Head of caudate nucleus (tissue), 42 donors: Measurements from ENCODE around the gene ERBB4.

Source experiments
- DNase-seq, 42 donors: peaks; one replicate each; pipeline versions ENCODE4 v3.0.0 to v3.0.0-alpha.2; 2020 to 2021; ENCODE audit warnings: mixed read lengths in 7 of 42
- intact Hi-C: fragments of 100-400 bp; cut with DNase I; formaldehyde crosslinking; loops from one replicate; pipeline ENCODE4 v1.15.0; 2022

The ERBB4 gene

DNA sequence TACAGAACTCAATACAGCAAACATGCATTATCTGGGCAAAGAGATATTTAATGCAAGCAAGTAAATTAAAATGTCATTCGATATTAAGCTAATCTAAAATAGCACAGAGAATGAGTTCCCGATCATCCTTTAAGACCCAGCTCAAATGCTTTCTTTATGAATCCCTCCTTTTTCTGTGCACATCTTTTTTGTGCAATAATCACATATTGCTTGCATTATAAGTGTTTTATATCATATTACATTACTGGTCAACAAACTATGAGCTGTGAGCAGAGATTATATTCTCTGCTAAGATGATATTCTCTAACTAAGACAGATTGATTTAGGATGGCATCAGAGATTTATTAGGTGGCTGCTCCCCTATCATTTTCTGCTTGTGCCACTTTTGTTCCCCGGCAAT, 146.1 kb downstream of the ERBB4 start:
- no peak for DNase-seq
- intact Hi-C loops: no loop called here

DNA sequence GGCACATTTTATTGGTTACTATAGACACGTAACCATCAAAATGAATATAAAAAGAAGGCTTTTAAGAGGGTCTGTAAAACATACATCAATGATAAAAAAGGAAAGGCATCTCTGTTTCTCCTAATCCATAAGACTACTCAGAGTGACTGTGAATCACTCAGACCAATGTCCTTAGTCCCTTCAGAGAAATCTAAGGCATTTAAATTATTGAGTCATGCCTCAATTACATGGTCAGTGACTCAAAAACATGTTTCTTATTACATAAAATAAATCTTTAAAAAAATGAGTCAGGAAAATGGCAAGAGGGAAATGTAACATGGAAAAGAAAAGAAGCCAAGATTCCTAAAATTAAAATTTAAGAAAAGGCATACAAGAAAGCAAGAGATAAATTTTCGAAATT, 146.6 kb downstream of the ERBB4 start:
- no peak for DNase-seq
- intact Hi-C loops: no loop called here

DNA sequence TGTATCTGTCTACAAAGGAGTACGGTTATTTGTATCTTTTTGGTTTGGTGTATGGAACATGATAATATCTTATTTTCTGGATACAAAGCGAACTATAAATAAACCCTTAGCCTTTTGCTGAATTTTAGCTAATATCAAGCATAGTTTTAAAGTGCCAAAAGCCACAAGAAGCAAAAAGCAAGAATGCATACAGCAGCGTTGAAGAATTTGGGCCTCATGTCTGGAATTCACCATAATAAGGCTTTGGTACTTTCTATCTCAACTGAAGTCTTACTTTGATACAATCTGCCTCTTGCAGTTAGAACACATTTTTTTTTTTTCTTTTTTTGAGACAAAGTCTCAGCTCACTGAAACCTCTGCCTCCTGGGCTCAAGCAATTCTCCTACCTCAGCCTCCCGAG, 151.5 kb downstream of the ERBB4 start:
- intact Hi-C loops: no loop called here
- no peak for DNase-seq

DNA sequence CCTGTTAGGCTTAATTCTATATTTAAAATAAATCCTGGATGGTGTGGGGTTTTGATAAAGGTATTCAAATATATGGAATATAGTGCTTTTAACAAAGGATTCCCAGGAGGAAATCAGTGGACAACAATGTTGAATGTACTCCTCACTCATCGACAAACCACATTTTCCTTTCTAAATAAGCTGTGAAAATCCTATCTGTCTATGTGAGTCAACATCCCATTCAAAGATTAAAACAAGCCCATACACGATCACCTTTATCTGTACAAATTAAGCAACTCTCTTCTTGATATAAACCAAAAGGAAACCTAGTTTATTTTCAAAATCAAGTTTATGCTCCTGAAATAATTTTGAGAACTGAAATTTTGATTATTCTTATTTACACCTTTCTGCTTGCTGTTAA, 153.4 kb downstream of the ERBB4 start:
- intact Hi-C loops: no loop called here
- DNase-seq: no peak

DNA sequence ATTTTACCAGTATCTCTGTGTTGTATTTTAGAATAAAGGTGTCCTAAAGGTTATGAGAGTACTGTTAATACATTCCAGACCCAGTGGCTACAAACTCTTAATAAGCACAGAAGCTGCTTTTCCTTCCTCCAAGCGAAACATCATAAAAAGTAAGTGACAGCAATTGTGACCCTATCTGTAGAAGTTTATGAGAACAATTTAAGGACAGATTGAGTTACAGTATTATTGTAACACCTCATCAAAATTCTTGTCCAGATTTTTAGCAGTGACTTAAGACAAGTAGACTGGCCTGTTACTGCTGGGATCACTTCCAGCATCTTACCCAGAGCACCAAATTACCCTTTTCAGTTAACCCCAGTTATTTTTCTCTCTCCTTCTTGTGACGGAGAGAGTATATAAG, 154.6 kb downstream of the ERBB4 start:
- intact Hi-C loops: no loop called here

DNA sequence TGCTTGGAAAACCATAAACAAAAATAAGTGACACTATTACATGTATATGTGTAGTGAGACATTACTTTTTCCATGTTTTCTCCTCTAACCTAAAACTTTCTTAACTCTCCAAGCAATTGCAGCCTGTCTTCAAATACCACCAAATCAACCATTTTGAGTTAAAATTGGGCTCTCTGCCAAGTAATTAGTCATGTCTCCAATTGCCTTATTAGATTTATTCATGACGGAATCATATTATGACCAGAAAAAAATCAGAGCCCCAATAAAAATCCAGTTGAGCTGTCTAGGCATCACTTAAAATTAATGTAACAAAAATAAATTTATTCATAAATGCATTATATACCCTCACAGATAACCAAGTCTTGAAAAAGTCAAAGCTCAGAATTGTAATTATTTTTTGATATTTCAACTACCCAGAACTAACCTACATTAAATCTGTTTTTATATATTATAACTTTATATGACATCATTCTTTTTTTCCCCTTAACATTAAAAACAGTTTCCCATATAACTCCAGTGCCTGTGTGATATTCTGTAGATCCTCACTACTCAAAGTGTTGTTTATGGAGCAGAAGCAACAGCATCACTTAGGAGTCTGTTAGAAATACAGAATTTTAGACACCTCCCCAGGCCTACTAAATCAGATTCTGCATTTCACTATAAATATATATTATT, 157.0 kb downstream of the ERBB4 start:
- intact Hi-C loops: no loop called here
- DNase-seq: no peak

More for the DNA sequence above, 154.6 kb downstream of the ERBB4 start:
- DNase-seq: no peak

DNA sequence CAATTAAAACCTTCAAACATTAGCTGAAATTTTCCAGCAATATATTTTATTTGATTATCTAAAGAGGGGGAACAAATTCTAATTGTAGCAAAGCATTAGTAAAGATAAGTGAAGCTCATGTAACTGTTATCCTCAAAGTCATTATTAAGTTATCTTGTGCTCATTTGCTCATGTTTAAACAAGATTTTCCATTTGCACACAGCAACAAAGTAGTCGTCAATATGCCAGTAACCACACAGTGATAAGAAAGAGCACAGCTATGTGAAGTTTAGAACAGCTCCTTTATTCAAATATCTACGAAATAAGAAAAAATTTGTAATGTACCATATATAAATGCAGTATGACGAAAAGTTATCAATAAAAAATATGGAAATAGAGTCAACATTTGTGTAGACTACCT, 159.5 kb downstream of the ERBB4 start:
- intact Hi-C loops: no loop called here
- DNase-seq: no peak

DNA sequence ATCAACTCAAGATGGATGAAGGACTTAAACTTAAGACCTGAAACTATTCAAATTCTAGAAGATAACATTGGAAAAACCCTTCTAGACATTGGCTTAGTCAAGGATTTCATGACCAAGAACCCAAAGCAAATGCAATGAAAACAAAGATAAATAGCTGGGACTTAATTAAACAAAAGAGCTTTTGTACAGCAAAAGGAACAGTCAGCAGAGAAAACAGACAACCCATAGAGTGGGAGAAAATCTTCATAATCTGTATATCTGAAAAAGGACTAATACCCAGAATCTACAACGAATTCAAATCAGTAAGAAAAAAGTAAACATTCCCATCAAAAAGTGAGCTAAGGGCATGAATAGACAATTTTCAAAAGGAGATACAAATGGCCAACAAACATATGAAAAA, 171.2 kb downstream of the ERBB4 start:
- intact Hi-C loops: no loop called here
- no peak for DNase-seq

DNA sequence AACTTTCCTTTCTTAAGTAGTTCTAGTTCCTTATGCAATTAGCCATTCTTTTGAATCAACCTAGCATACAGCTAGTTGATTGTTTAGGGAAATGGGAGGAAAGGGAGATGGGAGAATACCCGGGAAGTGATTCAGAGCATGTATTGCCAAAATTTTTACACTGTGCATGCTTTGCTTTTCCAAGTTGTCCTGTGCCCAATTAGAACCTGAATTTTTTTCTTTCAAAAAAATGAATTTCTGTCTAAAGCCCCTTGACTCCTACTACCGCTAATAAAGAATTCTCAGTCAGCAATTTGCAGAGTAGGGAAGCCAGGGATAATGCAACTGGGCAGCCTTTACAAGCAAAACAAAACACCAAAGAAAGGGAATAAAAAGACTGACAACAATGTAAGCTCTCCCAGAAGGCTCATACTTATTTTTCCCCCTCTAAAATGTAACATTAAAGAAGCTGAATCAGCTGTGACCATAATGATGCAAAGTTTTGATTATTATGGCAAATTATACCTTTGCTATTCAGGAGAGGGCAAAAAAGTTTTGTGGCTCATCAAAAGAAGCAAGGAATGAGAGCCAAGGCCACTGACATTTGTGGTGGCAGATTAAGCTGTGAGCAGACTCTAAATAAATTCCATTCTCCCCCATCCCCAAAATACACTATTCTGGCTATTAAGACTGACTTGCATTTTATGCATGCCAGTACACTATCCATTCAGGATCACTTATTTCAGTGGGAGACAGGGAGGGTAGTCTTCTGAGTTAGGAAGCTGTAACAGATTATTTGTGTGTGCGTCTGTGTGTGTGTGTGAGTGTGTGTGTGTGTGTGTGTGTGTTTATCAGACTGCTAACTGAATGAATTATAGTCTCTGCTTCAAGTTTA, 174.3 kb downstream of the ERBB4 start:
- intact Hi-C loops: no loop called here
- peak in 1 of 42 donors; percentile 23 for DNase-seq

DNA sequence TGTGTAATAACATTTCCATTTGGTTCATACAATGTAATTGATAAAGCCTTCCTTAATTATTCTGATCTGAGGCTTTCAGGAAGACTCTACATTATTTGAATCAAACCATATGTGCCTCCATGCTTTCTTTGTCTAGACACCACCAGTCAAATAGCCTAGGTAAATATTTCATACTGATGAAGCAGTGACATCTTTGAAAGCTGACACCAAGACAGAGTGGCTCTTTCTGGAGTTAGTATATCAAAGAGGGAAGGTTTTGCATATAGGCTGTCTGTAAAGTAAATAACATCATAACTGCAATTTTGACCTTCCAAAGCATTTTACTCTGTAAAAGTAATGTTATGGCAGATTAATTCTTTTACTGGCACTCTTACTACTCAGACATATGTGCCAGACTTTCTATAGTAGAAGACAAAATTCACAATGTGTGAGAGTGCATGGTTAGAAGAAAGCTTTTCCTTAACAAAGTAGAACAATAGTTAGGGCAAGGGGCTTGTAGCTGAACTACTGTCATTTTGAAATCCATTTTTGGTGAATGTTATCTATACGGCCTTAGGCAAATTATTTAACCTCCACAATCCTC, 177.3 kb downstream of the ERBB4 start:
- intact Hi-C loops: no loop called here

DNA sequence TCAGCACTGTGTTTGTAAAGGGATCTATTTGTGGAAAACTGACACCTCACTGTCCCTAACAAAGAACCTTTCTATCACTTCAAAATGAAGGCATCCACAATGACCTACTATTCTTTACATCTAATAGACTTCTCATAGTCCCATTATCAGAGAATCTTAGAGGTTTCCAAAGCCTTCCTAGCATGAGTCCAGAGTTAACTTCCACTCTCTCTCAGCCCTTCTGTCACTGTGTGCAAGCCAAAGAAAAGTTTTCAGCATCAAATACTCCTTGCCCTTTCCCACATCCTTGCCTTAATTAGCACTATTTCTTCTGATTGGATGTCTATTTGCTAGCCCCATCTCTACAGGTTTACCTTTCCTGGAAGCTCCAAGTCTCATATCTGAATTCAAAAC, 178.5 kb downstream of the ERBB4 start:
- intact Hi-C loops: no loop called here
- peak in 1 of 42 donors; percentile 28 for DNase-seq

More for the DNA sequence above, 177.3 kb downstream of the ERBB4 start:
- no peak for DNase-seq

DNA sequence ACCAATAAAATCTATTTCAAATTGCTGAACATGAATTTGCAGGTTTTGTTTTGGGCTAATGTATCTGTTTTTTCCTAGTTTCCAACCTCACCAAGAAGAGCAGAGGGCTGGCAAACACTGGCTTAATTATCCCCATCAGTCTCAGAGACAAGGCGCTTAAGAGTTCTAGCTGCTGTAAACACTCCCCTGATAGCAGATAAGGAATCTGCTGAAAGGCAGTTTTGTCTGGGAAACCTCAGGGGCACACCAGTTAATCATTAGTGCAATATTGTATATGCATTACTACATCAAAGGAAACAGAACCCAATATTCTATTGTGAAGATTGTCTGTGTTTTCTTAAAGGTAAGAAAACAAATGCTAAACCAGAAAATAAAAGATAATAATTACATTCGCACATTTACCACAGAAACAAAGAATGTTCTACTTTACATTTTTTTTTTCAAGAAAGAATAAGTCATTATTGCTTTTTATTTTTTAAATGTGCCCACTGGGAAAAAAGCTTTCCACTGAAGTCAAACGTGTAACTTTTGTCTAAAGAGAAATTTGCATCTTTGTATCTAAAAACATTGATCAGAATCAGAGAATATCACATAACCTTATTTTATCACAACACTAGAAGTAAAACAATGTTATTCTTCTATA, 179.1 kb downstream of the ERBB4 start:
- intact Hi-C loops: loop anchor here (5.0 kb wide), 1 partner anchor 178 kb away; the partner anchor contains the start of gene ERBB4
- peak in 5 of 42 donors; percentile 22 to 50 (median 25) for DNase-seq

DNA sequence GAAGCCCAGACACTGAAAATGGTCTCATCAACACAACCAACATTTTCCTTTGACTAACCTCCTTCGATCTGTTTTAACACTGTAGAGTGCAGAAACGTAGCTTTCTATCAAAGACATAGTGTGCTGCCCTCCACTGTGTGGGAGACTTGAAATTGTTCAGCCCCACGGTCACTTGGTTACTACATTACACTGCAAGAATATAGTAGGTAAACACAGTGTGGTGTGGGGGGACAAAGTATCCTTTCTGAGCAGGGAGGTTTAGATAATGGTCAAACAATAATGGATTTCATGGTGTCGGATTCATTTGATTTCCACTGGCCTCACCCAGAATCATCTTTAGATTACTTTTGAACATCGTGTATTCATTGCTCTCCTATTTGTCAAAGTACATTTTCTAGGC, 181.0 kb downstream of the ERBB4 start:
- peak in 20 of 42 donors; percentile 4 to 61 (median 18) for DNase-seq
- intact Hi-C loops: loop anchor here (5.0 kb wide), 1 partner anchor 180 kb away; the partner anchor contains the start of gene ERBB4

DNA sequence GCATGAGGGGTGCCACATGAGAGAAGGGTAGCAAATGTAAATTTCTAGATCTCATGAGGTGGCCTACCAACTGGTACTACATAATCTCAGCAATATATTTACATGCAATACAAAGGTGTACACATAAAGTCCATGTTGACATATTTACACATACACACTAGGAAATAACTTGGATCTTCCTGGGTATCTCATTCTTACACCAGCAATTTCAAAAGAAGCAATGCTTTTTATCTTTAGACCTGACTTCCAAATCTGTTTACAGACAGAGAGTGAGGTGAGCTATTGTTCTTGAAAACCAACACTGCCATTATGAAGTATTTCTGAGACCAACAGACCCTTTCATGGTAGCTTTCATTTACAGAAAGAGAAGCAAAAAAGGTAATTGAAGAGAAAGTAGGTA, 184.2 kb downstream of the ERBB4 start:
- DNase-seq: no peak
- intact Hi-C loops: no loop called here

DNA sequence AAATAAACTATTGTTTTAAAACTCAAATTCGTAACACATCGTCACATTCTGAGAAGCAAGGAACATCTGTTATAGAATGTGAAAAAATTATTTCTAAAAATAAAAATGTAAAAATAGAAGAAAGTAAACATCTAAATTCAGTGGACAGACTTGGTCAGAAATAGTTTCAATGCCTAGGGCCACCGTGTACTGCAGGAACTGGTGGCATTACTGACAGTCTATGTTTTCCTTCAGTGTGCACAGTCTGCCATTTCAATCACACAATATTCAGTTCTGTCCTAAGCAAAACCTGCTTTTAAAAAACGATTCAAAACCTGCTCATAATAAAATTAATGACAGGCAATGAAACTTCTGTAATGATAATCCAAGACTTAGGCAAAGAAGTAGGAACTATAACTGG, 190.1 kb downstream of the ERBB4 start:
- intact Hi-C loops: no loop called here
- no peak for DNase-seq

DNA sequence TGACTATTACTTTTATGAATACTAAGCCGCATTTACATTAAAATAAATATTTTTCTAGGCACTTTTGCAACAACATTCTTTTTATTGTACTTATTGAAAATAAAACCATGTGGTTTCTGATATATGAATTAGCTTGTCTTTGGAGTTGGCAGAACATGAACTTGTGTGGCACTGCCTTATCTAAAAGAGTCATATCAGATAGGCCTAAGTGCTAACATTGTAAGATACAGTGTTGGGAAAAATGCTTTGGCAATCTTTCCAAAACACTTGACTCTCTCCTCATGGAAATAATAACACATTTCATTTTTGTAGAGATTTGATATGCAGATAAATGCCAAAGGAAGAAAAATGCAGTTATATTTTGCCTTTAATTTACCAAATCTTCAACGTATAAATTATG, 191.7 kb downstream of the ERBB4 start:
- DNase-seq: no peak
- intact Hi-C loops: no loop called here

DNA sequence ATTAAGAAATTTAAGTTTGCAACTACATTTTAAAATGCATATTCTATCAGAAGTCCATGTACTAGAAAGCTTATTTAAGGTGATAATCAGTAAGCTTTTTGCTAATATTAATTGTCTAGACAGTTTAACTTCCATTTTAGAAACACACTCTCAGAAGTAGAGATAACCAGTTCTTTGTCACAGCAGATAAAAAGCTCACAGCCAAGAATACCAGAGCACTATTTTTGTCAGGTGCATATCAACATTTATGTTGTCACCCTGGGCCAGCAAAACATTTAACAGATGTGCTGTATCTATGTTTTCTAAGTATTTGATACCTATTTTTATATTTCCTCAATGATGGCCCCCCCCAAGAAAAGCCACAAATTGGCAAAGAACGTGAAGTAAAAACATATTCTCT, 192.6 kb downstream of the ERBB4 start:
- DNase-seq: no peak
- intact Hi-C loops: no loop called here

DNA sequence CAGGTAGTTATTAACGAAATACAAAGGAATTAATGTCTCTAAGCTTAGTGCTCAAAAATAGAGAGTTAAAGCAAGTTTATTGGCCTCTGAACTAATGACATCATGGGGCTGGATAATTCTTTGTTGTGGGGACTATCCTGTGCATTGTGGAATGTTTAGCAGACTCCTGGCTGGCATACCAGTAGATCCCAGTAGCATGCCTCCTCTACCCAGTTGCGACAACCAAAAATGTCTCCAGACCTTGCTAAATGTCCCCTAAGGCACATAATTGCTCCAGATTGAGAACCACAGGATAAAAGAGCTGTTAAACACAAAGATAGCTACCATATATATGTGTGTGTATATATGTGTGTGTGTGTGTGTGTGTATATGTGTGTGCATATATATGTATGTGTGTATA, 194.5 kb downstream of the ERBB4 start:
- intact Hi-C loops: no loop called here
- DNase-seq: no peak

DNA sequence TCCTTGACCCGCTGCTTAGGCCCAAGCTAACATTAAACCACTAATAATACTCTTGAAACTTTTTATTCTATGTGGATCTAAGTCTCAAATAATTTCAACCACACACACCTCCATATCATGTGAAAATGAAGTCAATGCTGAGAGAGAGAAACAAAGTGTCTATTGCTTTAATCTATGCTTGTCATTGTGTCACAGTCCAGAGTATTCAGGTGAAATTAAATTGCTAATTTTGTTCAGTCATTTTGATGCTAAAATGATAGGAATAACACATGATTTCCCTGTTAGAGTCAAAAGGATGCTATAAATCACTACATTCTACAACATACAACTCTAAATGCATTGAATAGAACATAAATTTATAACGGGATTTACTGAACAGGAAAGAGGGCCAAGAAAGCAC, 195.4 kb downstream of the ERBB4 start:
- intact Hi-C loops: no loop called here

More for the DNA sequence above, 195.4 kb downstream of the ERBB4 start:
- DNase-seq: no peak
